AG04449 (cell line): ENCODE measurements around the gene CNIH4.
A peak's percentile ranks its signal among the peaks of the same experiment; 100 is the strongest.
"Not testable (repeated sequence)": the region's sequence is repeated elsewhere in the genome, so short reads cannot be mapped to it uniquely, and the experiment has no call there.

Experiments
- CTCF ChIA-PET: fragments of 350-600 bp; formaldehyde crosslinking; extraction: SDS; loops from one replicate; lab custom pipeline; 2021; ENCODE audit warnings: antibody characterized with exemption; lab: Yijun Ruan, JAX
- POLR2A ChIA-PET: fragments of 400-600, 350-600 bp; formaldehyde crosslinking; extraction: SDS; loops from one replicate; lab custom pipeline; 2020; ENCODE audit warnings: antibody characterized with exemption, inconsistent platforms; lab: Yijun Ruan, JAX
- DNase-seq: peaks from one replicate; pipeline ENCODE4 v3.0.0-alpha.2; 2010; ENCODE audit warnings: low read depth, low spot score
- H3K4me3 ChIP-seq: 2 replicates; pipeline ENCODE4 v1.5.1; 2011; ENCODE audit warnings: low read depth, mild to moderate bottlenecking, control low read depth, low read length
- CTCF ChIP-seq: IDR thresholded peaks from one replicate; pipeline ENCODE4 v1.5.1; 2011; ENCODE audit warnings: mild to moderate bottlenecking, moderate library complexity, low read length, control low read depth, inconsistent platforms; ENCODE audit not compliant: insufficient read depth; ENCODE audit errors: missing control alignments

Gene CNIH4

DNA sequence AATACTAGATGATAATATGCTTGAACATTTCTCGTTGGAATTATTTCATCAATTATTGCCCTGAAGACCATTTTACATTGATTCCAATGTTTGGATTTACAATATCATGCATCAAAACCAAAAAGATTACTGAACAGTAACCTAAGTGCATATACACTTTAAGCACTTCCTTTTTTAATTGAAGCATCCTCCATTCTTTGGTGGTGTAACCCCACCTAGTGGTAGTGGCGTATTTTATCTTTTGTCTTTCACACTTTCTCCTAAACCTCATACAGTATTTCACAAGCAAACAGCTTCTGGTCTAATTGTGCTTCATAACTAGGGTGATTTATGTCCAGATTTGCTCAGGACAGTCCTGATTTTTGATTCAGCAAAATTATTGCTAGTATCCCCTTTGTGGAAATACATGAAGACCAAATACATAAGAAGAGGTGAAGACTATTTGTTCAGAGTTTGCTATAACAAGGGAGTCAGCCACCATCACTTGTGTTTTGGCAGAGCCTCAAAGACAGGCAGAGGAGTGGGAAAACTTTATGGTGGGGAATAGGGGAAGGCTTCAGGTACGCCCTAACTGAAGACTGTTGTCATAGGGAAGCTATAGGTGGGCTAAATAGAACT is 23.3 kb upstream of the CNIH4 start:
- ChIA-PET POLR2A (no interaction called here), CTCF (interaction anchor here (0.6 to 5.2 kb wide), 36 partner anchors 9 to 638 kb away, joined by 3 to 84 read pairs (median 4); partner anchors contain the start of gene FBXO28)
- no peak for DNase-seq
- peak; percentile 33 for TF ChIP-seq CTCF
- no peak overlapping the region for H3K4me3 ChIP-seq

DNA sequence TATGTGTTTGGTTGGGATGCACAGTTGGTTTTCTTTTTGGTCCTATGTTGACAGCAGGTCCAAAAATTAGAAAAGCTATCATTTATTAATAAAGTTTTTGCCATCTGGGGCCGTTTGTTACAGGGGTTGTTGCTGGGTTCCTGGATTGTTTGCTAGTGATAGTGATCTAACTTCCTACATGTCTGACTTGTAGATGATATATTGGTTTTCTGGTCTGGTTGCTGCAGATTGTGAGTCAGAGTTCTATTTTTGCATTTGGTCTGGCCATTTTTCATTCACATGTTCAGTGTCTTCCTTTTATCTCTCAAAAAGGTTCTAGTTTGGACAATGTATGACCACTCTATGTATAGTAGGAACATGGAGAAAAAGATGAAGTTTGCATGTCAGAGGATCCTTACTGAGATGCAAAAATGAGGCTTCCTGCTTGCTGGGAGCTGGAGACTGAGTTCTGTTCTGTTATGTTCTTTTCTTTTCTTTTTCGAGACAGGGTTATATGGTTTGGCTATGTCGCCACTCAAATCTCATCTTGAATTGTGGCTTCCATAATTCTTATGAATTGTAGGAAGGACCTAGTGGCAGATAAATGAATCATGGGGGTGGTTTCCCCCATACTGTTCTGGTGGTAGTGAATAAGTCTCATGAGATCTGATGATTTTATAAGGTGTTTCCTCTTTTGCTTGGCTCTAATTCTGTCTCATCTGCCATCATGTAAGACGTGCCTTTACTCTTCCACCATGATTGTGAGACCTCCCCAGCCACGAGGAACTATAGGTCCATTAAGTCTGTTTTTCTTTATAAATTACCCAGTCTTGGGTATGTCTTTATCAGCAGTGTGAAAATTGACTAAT is 22.5 kb upstream of the CNIH4 start:
- H3K4me3 ChIP-seq: no peak overlapping the region
- ChIA-PET POLR2A (no interaction called here), CTCF (interaction anchor here (0.6 to 5.2 kb wide), 37 partner anchors 7 to 639 kb away, joined by 3 to 84 read pairs (median 5); partner anchors contain the start of gene FBXO28)
- no peak for TF ChIP-seq CTCF
- no peak for DNase-seq

- CTCF ChIA-PET: interaction anchor here (1.4 kb wide), 1 partner anchor 221 kb away, joined by 6 read pairs; no protein-coding TSS in a partner anchor
- no peak for TF ChIP-seq CTCF
- POLR2A ChIA-PET: no interaction called here
- no peak overlapping the region for H3K4me3 ChIP-seq
- DNase-seq: no peak
These were observed 18.4 kb upstream of the CNIH4 start for GRCh38 chr1:224338150-224338838.

- ChIA-PET POLR2A (no interaction called here), CTCF (interaction anchor here (1.4 kb wide), 1 partner anchor 222 kb away, joined by 6 read pairs; no protein-coding TSS in a partner anchor)
- no peak for TF ChIP-seq CTCF
- no peak overlapping the region for H3K4me3 ChIP-seq
- no peak for DNase-seq
These were observed 17.1 kb upstream of the CNIH4 start for GRCh38 chr1:224339442-224340033.

DNA sequence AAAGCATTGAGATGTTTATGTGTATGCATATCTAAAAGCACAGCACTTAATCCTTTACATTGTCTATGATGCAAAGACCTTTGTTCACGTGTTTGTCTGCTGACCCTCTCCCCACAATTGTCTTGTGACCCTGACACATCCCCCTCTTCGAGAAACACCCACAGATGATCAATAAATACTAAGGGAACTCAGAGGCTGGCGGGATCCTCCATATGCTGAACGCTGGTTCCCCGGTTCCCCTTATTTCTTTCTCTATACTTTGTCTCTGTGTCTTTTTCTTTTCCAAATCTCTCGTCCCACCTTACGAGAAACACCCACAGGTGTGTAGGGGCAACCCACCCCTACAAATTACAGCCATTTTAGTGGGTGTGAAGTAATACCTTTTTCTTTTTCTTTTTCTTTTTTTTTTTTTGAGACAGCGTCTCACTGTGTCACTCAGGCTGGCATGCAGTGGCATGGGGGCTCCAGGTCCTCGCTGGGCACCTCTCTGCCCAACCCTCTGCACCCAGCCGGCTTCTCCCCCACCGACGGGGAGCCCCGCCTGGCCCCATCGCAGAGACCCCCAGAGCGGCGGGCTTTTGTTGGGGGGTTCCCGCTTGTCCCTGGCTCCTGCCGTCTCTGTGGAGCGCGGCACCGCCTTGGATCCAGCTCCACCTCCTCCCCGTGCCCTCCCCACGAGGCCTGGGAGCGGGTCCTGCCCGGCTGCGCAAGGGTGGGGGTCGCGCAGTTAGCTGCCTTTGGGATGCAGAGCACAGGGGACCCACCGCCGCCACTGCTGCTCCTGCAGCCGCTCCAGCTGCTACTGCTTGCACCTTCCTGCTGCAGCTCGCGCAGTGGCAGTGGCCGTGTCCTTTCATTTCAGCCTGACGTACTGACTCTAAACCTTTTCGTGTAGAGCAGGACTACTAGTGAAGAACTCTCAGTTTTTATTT is 16.0 kb upstream of the CNIH4 start:
- not testable (repeated sequence) for DNase-seq
- ChIA-PET POLR2A (interaction anchor here (0.6 kb wide), 1 partner anchor 557 kb away, joined by 3 read pairs; no protein-coding TSS in a partner anchor), CTCF (interaction anchor here (0.7 kb wide), 1 partner anchor 224 kb away, joined by 3 read pairs; no protein-coding TSS in a partner anchor)

More for the DNA sequence above, 16.0 kb upstream of the CNIH4 start:
- H3K4me3 ChIP-seq: peak overlapping the region; percentile 64
